Loucy (cell line): ENCODE data around the gene SH3GL1.

ENCODE experiments used
- H2AFZ ChIP-seq: fragments of 200-600 bp; sonication (generic); 2 replicates; pipeline ENCODE4 v1.6.0; 2016; ENCODE audit warnings: antibody characterized with exemption, mild to moderate bottlenecking, low read length, moderate library complexity
- H3F3A ChIP-seq: fragments of 200-600 bp; 2 replicates; pipeline ENCODE4 v1.6.0; 2016; ENCODE audit warnings: antibody characterized with exemption, low read depth, mild to moderate bottlenecking
- H3K27me3 ChIP-seq: fragments of 200-600 bp; sonication (generic); 2 replicates; pipeline ENCODE4 v1.6.1; 2014; ENCODE audit warnings: low read length, mild to moderate bottlenecking; ENCODE audit not compliant: insufficient read depth, poor library complexity, severe bottlenecking
- H3K36me3 ChIP-seq: fragments of 200-600 bp; sonication (generic); 2 replicates; pipeline ENCODE4 v1.6.1; 2016; ENCODE audit warnings: low read length; ENCODE audit not compliant: insufficient read depth
- H3K4me1 ChIP-seq: fragments of 200-600 bp; sonication (generic); 2 replicates; pipeline ENCODE4 v1.5.1; 2014; ENCODE audit warnings: low read length, mild to moderate bottlenecking; ENCODE audit not compliant: insufficient read depth, poor library complexity, severe bottlenecking
- H3K4me2 ChIP-seq: fragments of 200-600 bp; sonication (generic); 2 replicates; pipeline ENCODE4 v1.6.0; 2014; ENCODE audit warnings: antibody characterized with exemption, low read length, low read depth, mild to moderate bottlenecking; ENCODE audit not compliant: poor library complexity, severe bottlenecking
- H3K4me3 ChIP-seq: fragments of 200-600 bp; sonication (generic); 2 replicates; pipeline ENCODE4 v1.5.1; 2014; ENCODE audit warnings: low read length, mild to moderate bottlenecking, mixed read lengths; ENCODE audit not compliant: poor library complexity, severe bottlenecking
- H3K79me2 ChIP-seq: fragments of 200-600 bp; sonication (generic); 2 replicates; pipeline ENCODE4 v1.6.1; 2014; ENCODE audit warnings: low read length; ENCODE audit not compliant: insufficient read depth
- H3K9ac ChIP-seq: fragments of 200-600 bp; sonication (generic); 2 replicates; pipeline ENCODE4 v1.6.0; 2014; ENCODE audit warnings: mild to moderate bottlenecking, low read depth, low read length, moderate library complexity; ENCODE audit not compliant: poor library complexity, severe bottlenecking
- H3K9me2 ChIP-seq: fragments of 200-600 bp; sonication (generic); replicated peaks from 2 replicates; pipeline ENCODE4 v1.6.1; 2016; ENCODE audit warnings: low read depth, low read length, mixed read lengths
- H3K9me3 ChIP-seq: fragments of 200-600 bp; sonication (generic); 2 replicates; pipeline ENCODE4 v1.6.1; 2014; ENCODE audit warnings: mild to moderate bottlenecking, antibody characterized with exemption, low read length, low read depth; ENCODE audit not compliant: insufficient read depth
- H4K20me1 ChIP-seq: fragments of 200-600 bp; sonication (generic); 2 replicates; pipeline ENCODE4 v1.6.0; 2014; ENCODE audit warnings: antibody characterized with exemption, low read length, mild to moderate bottlenecking; ENCODE audit not compliant: insufficient read depth, poor library complexity, severe bottlenecking
- EZH2phosphoT487 ChIP-seq: fragments of 200-600 bp; IDR thresholded peaks from 2 replicates; pipeline ENCODE4 v1.6.1; 2018; ENCODE audit warnings: antibody characterized with exemption, mild to moderate bottlenecking, moderate library complexity, borderline replicate concordance
- TF ChIP-seq, protein P1 (sequence below): fragments of 200-600 bp; sonication (generic); conservative IDR thresholded peaks from 2 replicates; pipeline ENCODE4 v1.5.1; 2014; ENCODE audit warnings: mild to moderate bottlenecking, antibody characterized with exemption, low read length

Gene SH3GL1

DNA sequence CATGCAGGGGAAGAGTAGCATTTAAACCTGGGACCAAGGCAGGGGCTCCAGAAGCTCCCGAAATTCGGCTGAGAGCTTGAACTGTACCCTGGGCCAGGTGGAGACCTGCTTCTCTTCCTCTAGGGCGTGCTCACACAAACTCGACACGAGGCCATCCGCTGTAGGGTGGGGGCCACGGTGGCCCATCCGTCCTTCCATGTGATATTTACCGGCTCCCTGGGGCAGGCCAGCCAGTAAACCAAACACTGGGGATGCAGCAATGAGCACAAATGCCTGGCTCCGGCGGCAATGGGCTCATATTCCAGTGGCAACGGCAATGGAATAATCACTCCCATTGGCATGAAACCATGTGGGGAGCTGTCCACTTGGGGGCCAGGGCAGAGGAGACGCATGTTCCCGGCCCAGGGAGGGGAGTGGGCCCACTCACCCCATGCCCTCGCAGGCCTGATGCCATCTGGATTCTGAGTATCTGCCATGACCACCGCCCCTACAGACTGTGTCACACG is 10.8 kb downstream of the SH3GL1 start:
- H3F3A ChIP-seq: no peaks in the 10 kb centered on the region
- no peaks in the 10 kb centered on the region for H3K9me3 ChIP-seq
- H3K4me2 ChIP-seq: no peak overlapping the region
- H3K27me3 ChIP-seq: no peaks in the 10 kb centered on the region
- H3K9ac ChIP-seq: no peak overlapping the region
- TF ChIP-seq, protein P1, sequence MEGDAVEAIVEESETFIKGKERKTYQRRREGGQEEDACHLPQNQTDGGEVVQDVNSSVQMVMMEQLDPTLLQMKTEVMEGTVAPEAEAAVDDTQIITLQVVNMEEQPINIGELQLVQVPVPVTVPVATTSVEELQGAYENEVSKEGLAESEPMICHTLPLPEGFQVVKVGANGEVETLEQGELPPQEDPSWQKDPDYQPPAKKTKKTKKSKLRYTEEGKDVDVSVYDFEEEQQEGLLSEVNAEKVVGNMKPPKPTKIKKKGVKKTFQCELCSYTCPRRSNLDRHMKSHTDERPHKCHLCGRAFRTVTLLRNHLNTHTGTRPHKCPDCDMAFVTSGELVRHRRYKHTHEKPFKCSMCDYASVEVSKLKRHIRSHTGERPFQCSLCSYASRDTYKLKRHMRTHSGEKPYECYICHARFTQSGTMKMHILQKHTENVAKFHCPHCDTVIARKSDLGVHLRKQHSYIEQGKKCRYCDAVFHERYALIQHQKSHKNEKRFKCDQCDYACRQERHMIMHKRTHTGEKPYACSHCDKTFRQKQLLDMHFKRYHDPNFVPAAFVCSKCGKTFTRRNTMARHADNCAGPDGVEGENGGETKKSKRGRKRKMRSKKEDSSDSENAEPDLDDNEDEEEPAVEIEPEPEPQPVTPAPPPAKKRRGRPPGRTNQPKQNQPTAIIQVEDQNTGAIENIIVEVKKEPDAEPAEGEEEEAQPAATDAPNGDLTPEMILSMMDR: no peak
- H3K4me3 ChIP-seq: no peak overlapping the region
- H3K4me1 ChIP-seq: peaks cover 23% of the 10 kb centered on the region
- H3K79me2 ChIP-seq: peaks cover 78% of the 10 kb centered on the region
- H3K9me2 ChIP-seq: no peaks in the 10 kb centered on the region
- H2AFZ ChIP-seq: no peak overlapping the region
- H4K20me1 ChIP-seq: peaks cover 45% of the 10 kb centered on the region
- peaks cover 12% of the 10 kb centered on the region; the same call in 1 of the 2 replicates for H3K36me3 ChIP-seq

GRCh38 chr19:4389064-4389375 is 11.3 kb downstream of the SH3GL1 start:
- no peaks in the 10 kb centered on the region for H3F3A ChIP-seq
- H3K27me3 ChIP-seq: no peaks in the 10 kb centered on the region
- H3K79me2 ChIP-seq: peaks cover 76% of the 10 kb centered on the region
- no peak overlapping the region for H3K9ac ChIP-seq
- H3K9me3 ChIP-seq: no peaks in the 10 kb centered on the region
- peaks cover 12% of the 10 kb centered on the region; the same call in 1 of the 2 replicates for H3K36me3 ChIP-seq
- peaks cover 18% of the 10 kb centered on the region for H3K4me1 ChIP-seq
- TF ChIP-seq, protein P1: no peak
- no peak for TF ChIP-seq EZH2phosphoT487
- H2AFZ ChIP-seq: no peak overlapping the region
- H3K4me2 ChIP-seq: no peak overlapping the region
- H4K20me1 ChIP-seq: peaks cover 40% of the 10 kb centered on the region
- H3K4me3 ChIP-seq: no peak overlapping the region
- H3K9me2 ChIP-seq: no peaks in the 10 kb centered on the region

GRCh38 chr19:4388337-4389063 is 11.8 kb downstream of the SH3GL1 start:
- H3F3A ChIP-seq: no peaks in the 10 kb centered on the region
- no peaks in the 10 kb centered on the region for H3K9me3 ChIP-seq
- no peak for TF ChIP-seq EZH2phosphoT487
- TF ChIP-seq, protein P1: no peak
- H2AFZ ChIP-seq: no peak overlapping the region
- peaks cover 15% of the 10 kb centered on the region for H3K4me1 ChIP-seq
- H3K9ac ChIP-seq: no peak overlapping the region
- H3K79me2 ChIP-seq: peaks cover 77% of the 10 kb centered on the region
- H3K36me3 ChIP-seq: peaks cover 16% of the 10 kb centered on the region; the same call in 1 of the 2 replicates
- no peak overlapping the region for H3K4me2 ChIP-seq
- H3K9me2 ChIP-seq: no peaks in the 10 kb centered on the region
- H3K27me3 ChIP-seq: no peaks in the 10 kb centered on the region
- H4K20me1 ChIP-seq: peaks cover 38% of the 10 kb centered on the region
- H3K4me3 ChIP-seq: no peak overlapping the region
